H1 (cell line): ENCODE measurements around the gene SCO2. TPM values are rescaled to one million over a fixed set of nuclear protein-coding genes. Genes with fewer than 3 reads are reported as not detected.

ENCODE experiments used
- BCL11A ChIP-seq, 2 experiments: IDR thresholded peaks; one replicate each; pipeline ENCODE4 v1.6.1; 2011; ENCODE audit warnings: low read depth in 2 of 2, low read length in 2 of 2, mild to moderate bottlenecking in 2 of 2
- CBX8 ChIP-seq: fragments of 300-800, 300-1000 bp; sonication (generic); IDR thresholded peaks from 2 replicates; pipeline ENCODE4 v1.7.1; 2016; ENCODE audit warnings: low read depth, low read length, borderline replicate concordance
- CHD7 ChIP-seq: fragments of 300-600 bp; sonication (generic); IDR thresholded peaks from 2 replicates; pipeline ENCODE4 v1.7.1; 2012; ENCODE audit warnings: low read length, moderate library complexity, mild to moderate bottlenecking, inconsistent platforms; ENCODE audit not compliant: insufficient replicate concordance
- E2F6 ChIP-seq: IDR thresholded peaks from 2 replicates; pipeline ENCODE4 v1.6.1; 2012; ENCODE audit warnings: inconsistent platforms
- JUN ChIP-seq: IDR thresholded peaks from 2 replicates; pipeline ENCODE4 v1.6.1; 2011; ENCODE audit warnings: low read depth, mild to moderate bottlenecking, improper control_type of control experiment, low read length
- NANOG ChIP-seq: IDR thresholded peaks from 2 replicates; pipeline ENCODE4 v1.6.1; 2011; ENCODE audit warnings: low read length, low read depth, mild to moderate bottlenecking, inconsistent platforms; ENCODE audit not compliant: insufficient read depth, poor library complexity, severe bottlenecking
- RFX5 ChIP-seq: IDR thresholded peaks from 2 replicates; pipeline ENCODE4 v1.6.1; 2011; ENCODE audit warnings: low read depth, low read length, improper control_type of control experiment, borderline replicate concordance
- SAP30 ChIP-seq: fragments of 300-600 bp; sonication (generic); IDR thresholded peaks from 2 replicates; pipeline ENCODE4 v1.7.1; 2012; ENCODE audit warnings: low read length, moderate library complexity, mild to moderate bottlenecking, inconsistent platforms; ENCODE audit not compliant: insufficient read depth, insufficient replicate concordance
- SIN3A ChIP-seq, 2 experiments: IDR thresholded peaks in 1 of 2; conservative IDR thresholded peaks in 1 of 2; 2 replicates each; pipeline ENCODE4 v1.6.1; 2011 to 2012; ENCODE audit warnings: low read length in 2 of 2, improper control_type of control experiment in 1 of 2, low read depth in 1 of 2, mild to moderate bottlenecking in 1 of 2
- polyA plus RNA-seq, 7 experiments: library from polyadenylated mRNA; depleted of rRNA in 3 of 7; stranded (reverse) in 5 of 7; unstranded in 2 of 7; fragments of >200 nt in 5 of 7; fragments of 200-250 nt in 2 of 7; gene quantifications; 1 replicate in 5 of 7; 2 replicates in 1 of 7; 4 replicates in 1 of 7; pipeline versions ENCODE4 v1.2.1 to v1.2.3, GENCODE V29; 2011 to 2013; ENCODE audit warnings: missing spikeins in 2 of 7, mixed read lengths in 2 of 7
- total RNA-seq: library from RNA; stranded (reverse); fragmentation: NEBNext Ultra II Directional; extraction: Animal tissue kit (Norgen Biotek cat#: 25700); gene quantifications from 2 replicates; pipeline ENCODE4 v1.2.1, GENCODE V29; 2021

The SCO2 gene
- total and polyA plus RNA-seq, 2 of the 8 experiments (the other 6 are each of a cell fraction or from before 2014, with no cell fraction given): 2.0 TPM; not detected in 1

DNA sequence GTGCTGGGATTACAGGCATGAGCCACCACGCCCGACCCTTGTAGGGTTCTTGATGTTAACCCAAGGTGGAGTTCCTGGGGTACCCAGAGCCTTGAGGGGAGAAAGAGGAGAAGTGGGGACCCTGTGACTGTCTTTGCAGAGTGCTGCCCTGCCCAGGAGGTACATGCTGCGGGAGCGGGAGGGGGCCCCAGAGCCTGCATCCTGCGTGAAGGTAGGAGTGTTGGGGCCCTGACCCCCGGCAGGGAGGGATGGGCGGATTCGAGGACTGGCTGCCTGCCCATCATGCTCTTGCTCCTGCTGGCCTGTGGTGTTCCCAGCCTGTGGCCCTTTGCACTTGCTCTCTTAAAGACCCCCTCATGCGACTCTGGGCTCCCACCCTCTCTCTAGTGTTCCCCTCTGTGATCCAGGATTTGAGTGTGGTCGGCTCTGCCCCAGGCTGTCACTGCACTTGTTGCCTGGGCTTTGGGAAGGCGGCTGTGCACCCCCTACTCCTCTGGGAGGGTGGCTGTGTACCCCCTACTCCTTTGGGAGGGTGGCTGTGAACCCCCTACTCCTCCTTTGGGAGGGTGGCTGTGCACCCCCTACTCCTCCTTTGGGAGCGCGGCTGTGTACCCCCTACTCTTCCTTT is 4.5 kb downstream of the SCO2 start (continued):
- TF ChIP-seq CHD7: no peak
- no peak for TF ChIP-seq SAP30
- TF ChIP-seq NANOG: no peak
- TF ChIP-seq JUN: no peak
- no peak for TF ChIP-seq RFX5
- TF ChIP-seq SIN3A (conservative IDR thresholded peaks at IDR 0.05 in 1 of 2, IDR thresholded peaks at IDR 0.05 in 1 of 2; ENCODE audit: low read depth in 1 of 2, low read length in 2 of 2): no peak
- TF ChIP-seq CBX8: no peak
- no peak for TF ChIP-seq E2F6
- TF ChIP-seq BCL11A (IDR thresholded peaks at IDR 0.05; ENCODE audit: low read depth in 2 of 2, low read length in 2 of 2): no peak
